Osteoblast (primary cell): ENCODE data around the gene SULT4A1. TPM values are rescaled to one million over a fixed set of nuclear protein-coding genes. Genes with fewer than 3 reads are reported as not detected.
A peak's percentile ranks its signal among the peaks of the same experiment; 100 is the strongest.

Experiments
- DNase-seq: peaks from one replicate; pipeline ENCODE4 v3.0.0; 2011; ENCODE audit warnings: low spot score, mixed read lengths; ENCODE audit not compliant: insufficient read length; ENCODE audit errors: missing footprints
- H2AFZ ChIP-seq: 2 replicates; pipeline ENCODE4 v1.6.0; 2011; ENCODE audit warnings: mild to moderate bottlenecking, low read length
- H3K27ac ChIP-seq: 2 replicates; pipeline ENCODE4 v1.5.1; 2011; ENCODE audit warnings: mild to moderate bottlenecking, low read depth, low read length, moderate library complexity
- H3K27me3 ChIP-seq: 2 replicates; pipeline ENCODE4 v1.6.0; 2012; ENCODE audit warnings: mild to moderate bottlenecking, control low read depth, inconsistent platforms, low read length, moderate library complexity; ENCODE audit not compliant: insufficient read depth
- H3K36me3 ChIP-seq: 2 replicates; pipeline ENCODE4 v1.5.1; 2011; ENCODE audit warnings: mild to moderate bottlenecking, low read length, control low read depth, moderate library complexity; ENCODE audit not compliant: insufficient read depth
- H3K4me1 ChIP-seq: 2 replicates; pipeline ENCODE4 v1.5.1; 2011; ENCODE audit warnings: mild to moderate bottlenecking, low read length, control low read depth, moderate library complexity; ENCODE audit not compliant: insufficient read depth
- H3K4me2 ChIP-seq: 2 replicates; pipeline ENCODE4 v1.6.0; 2011; ENCODE audit warnings: mild to moderate bottlenecking, low read length; ENCODE audit not compliant: insufficient read depth
- H3K4me3 ChIP-seq: fragments of 200-600 bp; sonication (generic); 3 replicates; pipeline ENCODE4 v1.5.1; 2012; ENCODE audit warnings: mild to moderate bottlenecking, low read length, inconsistent platforms; ENCODE audit not compliant: insufficient read depth
- H3K79me2 ChIP-seq: 2 replicates; pipeline ENCODE4 v1.6.0; 2012; ENCODE audit warnings: mild to moderate bottlenecking, low read length, control low read depth, inconsistent platforms; ENCODE audit not compliant: insufficient read depth
- H3K9me3 ChIP-seq: 2 replicates; pipeline ENCODE4 v1.5.1; 2011; ENCODE audit warnings: low read depth, low read length, control low read depth
- H4K20me1 ChIP-seq: 2 replicates; pipeline ENCODE4 v1.6.0; 2012; ENCODE audit warnings: mild to moderate bottlenecking, low read length, control low read depth; ENCODE audit not compliant: insufficient read depth
- total RNA-seq: library from RNA; depleted of rRNA; stranded (reverse); fragments of >200 nt; gene quantifications from 2 replicates; pipeline ENCODE4 v1.2.3, GENCODE V29; 2012
- TF ChIP-seq, protein P1 (sequence below): IDR thresholded peaks from 2 replicates; pipeline ENCODE4 v1.5.1; 2011; ENCODE audit warnings: mild to moderate bottlenecking, low read depth, low read length, moderate library complexity; ENCODE audit errors: extremely low read depth

SULT4A1 gene
- total RNA-seq, 1 donor: under 0.01 TPM

DNA sequence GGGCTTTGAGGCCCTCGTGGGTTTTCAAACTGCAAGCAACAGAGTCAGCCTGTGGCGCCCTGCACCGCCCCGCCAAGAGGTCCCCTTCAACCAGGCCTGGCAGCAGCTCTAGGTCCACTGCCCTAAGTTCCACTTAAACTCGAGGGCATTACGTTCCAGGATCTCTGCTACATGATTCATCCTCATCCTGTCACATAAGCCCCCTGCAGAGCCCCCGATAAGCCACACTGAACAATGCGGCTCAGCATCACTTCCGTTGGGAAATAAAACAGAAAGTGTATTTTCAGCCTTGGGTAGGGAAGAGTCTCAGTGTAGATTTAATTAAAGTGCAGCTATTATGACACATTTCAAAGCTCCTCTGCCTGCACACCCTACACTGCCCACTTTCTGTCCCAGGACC is 24.6 kb downstream of the SULT4A1 start:
- no peaks in the 10 kb centered on the region for H3K36me3 ChIP-seq
- no peaks in the 10 kb centered on the region for H3K4me1 ChIP-seq
- no peaks in the 10 kb centered on the region for H3K79me2 ChIP-seq
- H2AFZ ChIP-seq: no peak overlapping the region
- H3K4me2 ChIP-seq: no peak overlapping the region
- no peak overlapping the region for H3K27ac ChIP-seq
- no peak overlapping the region for H3K4me3 ChIP-seq
- no peak for DNase-seq
- no peaks in the 10 kb centered on the region for H4K20me1 ChIP-seq
- no peaks in the 10 kb centered on the region for H3K9me3 ChIP-seq
- no peaks in the 10 kb centered on the region for H3K27me3 ChIP-seq
- TF ChIP-seq, protein P1, sequence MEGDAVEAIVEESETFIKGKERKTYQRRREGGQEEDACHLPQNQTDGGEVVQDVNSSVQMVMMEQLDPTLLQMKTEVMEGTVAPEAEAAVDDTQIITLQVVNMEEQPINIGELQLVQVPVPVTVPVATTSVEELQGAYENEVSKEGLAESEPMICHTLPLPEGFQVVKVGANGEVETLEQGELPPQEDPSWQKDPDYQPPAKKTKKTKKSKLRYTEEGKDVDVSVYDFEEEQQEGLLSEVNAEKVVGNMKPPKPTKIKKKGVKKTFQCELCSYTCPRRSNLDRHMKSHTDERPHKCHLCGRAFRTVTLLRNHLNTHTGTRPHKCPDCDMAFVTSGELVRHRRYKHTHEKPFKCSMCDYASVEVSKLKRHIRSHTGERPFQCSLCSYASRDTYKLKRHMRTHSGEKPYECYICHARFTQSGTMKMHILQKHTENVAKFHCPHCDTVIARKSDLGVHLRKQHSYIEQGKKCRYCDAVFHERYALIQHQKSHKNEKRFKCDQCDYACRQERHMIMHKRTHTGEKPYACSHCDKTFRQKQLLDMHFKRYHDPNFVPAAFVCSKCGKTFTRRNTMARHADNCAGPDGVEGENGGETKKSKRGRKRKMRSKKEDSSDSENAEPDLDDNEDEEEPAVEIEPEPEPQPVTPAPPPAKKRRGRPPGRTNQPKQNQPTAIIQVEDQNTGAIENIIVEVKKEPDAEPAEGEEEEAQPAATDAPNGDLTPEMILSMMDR: no peak

DNA sequence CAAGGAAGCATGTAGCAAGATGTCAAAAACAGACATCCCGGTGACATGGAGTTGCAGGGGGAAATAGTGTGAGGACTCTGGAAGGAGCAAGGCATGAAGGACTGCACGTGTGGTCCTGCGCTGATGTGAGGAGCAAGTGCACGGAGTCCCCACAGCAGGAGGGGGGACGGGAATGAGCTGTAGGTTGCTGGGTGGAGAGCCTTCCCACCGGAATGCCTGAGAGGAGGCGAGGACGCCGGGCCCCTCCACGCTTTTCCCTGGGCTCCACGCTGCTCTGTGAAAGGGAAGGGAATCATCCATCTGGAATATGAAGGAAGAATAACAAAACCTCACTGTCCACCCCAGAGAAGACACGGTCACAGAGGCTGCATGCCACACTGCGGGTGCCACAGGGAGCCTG is 26.6 kb downstream of the SULT4A1 start:
- TF ChIP-seq, protein P1: no peak
- no peak overlapping the region for H3K27ac ChIP-seq
- H3K36me3 ChIP-seq: no peaks in the 10 kb centered on the region
- H3K4me1 ChIP-seq: no peaks in the 10 kb centered on the region
- H3K79me2 ChIP-seq: no peaks in the 10 kb centered on the region
- no peak overlapping the region for H3K4me2 ChIP-seq
- H4K20me1 ChIP-seq: no peaks in the 10 kb centered on the region
- no peak overlapping the region for H2AFZ ChIP-seq
- no peaks in the 10 kb centered on the region for H3K9me3 ChIP-seq
- H3K4me3 ChIP-seq: no peak overlapping the region
- H3K27me3 ChIP-seq: no peaks in the 10 kb centered on the region
- peak; percentile 86 for DNase-seq

DNA sequence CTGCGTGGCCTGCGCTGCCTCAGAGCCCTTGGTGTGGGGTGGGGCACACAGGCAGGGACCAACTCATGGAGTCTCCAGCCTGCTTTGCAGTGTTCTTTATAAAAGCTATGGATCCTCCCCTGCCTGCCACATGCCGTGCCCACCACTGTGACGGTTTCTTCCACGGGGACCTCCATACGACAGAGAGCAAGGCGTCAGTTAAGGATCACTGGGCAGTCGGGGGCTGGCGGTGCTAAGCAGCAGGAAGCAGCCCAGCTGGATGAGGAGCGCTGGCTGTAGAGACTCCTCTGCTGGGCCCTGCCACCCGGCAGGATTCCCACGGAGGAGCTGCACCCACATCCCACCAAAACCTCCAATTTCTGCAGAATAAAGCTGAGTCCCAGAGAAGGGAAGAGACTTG is 27.1 kb downstream of the SULT4A1 start:
- H2AFZ ChIP-seq: no peak overlapping the region
- no peaks in the 10 kb centered on the region for H3K27me3 ChIP-seq
- no peak overlapping the region for H3K4me3 ChIP-seq
- no peak overlapping the region for H3K27ac ChIP-seq
- peaks cover under 1% of the 10 kb centered on the region for H3K4me1 ChIP-seq
- no peaks in the 10 kb centered on the region for H3K79me2 ChIP-seq
- H3K9me3 ChIP-seq: no peaks in the 10 kb centered on the region
- no peak for DNase-seq
- H3K4me2 ChIP-seq: no peak overlapping the region
- no peaks in the 10 kb centered on the region for H3K36me3 ChIP-seq
- H4K20me1 ChIP-seq: no peaks in the 10 kb centered on the region
- TF ChIP-seq, protein P1: no peak

DNA sequence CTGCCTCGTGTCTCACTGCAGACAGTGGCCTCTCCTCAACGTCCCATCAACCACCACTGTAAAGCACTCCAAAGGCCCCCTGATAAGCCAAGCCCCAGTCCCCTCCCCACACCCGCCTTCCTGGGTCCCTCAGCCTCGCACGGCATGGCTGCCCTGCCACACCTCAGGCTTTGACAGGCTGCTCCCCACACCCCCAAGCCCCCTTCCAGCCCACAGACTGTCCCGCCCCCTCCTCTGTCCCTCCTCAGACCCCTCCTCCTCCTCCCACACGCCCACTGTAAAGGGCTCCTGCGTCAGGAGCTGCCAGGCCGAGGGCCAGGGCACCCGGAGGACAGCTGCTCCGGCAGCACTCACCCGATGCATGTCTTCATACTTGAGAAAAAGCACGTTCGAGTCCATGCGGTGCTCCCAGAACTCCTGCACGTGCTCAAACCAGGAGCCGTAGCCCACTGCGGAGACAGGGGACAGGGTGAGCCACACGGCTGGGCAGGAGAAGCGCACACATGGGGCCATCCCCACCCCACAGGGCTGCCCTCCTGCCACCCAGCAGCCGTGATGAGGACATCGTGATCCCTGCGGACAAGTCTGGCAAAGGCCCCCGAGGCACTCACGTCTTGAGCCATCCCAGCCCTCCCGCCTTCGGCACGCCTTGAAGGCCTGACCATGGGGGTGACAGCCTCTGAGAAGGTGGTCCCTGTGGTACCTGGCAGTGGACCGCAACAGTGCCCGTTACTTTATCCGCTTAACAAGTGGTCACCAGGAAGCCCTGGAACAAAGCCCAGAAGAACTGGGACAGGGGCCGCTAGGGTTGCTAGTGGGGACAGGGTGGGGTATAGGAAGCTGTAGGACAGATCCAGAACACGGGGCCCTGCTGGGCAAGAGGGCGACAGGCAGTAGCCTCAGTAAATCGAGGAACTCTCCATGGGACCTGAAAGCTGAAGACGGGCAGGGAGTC is 28.8 kb downstream of the SULT4A1 start:
- no peak overlapping the region for H2AFZ ChIP-seq
- no peaks in the 10 kb centered on the region for H3K36me3 ChIP-seq
- H3K27me3 ChIP-seq: no peaks in the 10 kb centered on the region
- TF ChIP-seq, protein P1: no peak
- no peaks in the 10 kb centered on the region for H3K79me2 ChIP-seq
- H4K20me1 ChIP-seq: no peaks in the 10 kb centered on the region
- no peak overlapping the region for H3K4me2 ChIP-seq
- no peak overlapping the region for H3K4me3 ChIP-seq
- no peaks in the 10 kb centered on the region for H3K9me3 ChIP-seq
- H3K27ac ChIP-seq: no peak overlapping the region
- peak; percentile 83 for DNase-seq
- peaks cover 11% of the 10 kb centered on the region for H3K4me1 ChIP-seq
